Adrenal gland (tissue), 5 donors: ENCODE data around the gene ATP11B.

Source experiments
- CTCF ChIP-seq, 6 experiments: fragments of 450-650 bp in 4 of 6; fragments of 200-600 bp in 2 of 6; sonication (generic) in 1 of 6; IDR thresholded peaks; 1 replicate in 5 of 6; 2 replicates in 1 of 6; pipeline versions ENCODE4 v1.5.1 to v1.8.0; 2016 to 2021; ENCODE audit warnings: antibody characterized with exemption in 6 of 6, mild to moderate bottlenecking in 2 of 6, moderate library complexity in 1 of 6
- POLR2A ChIP-seq, 2 donors: fragments of 450-650 bp; IDR thresholded peaks; one replicate each; pipeline ENCODE4 v1.6.1; 2017; ENCODE audit warnings: antibody characterized with exemption in 2 of 2, mild to moderate bottlenecking in 2 of 2, moderate library complexity in 1 of 2
- donor health status: DM: no; HTN: no; CAD: no.

- no peak for TF ChIP-seq CTCF (IDR thresholded peaks at IDR 0.05)
- TF ChIP-seq POLR2A (IDR thresholded peaks at IDR 0.05) = no peak
These were observed 21.2 kb downstream of the ATP11B start for GRCh38 chr3:182814419-182815062.
